AG09319 (cell line): ENCODE data around the gene PLXNB2.

ENCODE experiments used
- DNase-seq: peaks from one replicate; pipeline ENCODE4 v3.0.0-alpha.2; 2010; ENCODE audit warnings: low read depth; ENCODE audit errors: extremely low read depth
- TF ChIP-seq, protein P1 (sequence below): IDR thresholded peaks from 2 replicates; pipeline ENCODE4 v1.5.1; 2011; ENCODE audit warnings: low read depth, mild to moderate bottlenecking, inconsistent platforms, low read length, moderate library complexity

PLXNB2 gene

GRCh38 chr22:50244420-50245213, 62.8 kb downstream of the PLXNB2 start, which contains the start of gene TUBGCP6:
Gene TUBGCP6, minus strand, starts transcription at chr22:50245023. Its CDS starts 564 bp downstream, at chr22:50244459.
- DNase-seq, result peak; percentile 51

GRCh38 chr22:50243685-50244419, 63.6 kb downstream of the PLXNB2 start:
- no peak for DNase-seq
- TF ChIP-seq, protein P1, sequence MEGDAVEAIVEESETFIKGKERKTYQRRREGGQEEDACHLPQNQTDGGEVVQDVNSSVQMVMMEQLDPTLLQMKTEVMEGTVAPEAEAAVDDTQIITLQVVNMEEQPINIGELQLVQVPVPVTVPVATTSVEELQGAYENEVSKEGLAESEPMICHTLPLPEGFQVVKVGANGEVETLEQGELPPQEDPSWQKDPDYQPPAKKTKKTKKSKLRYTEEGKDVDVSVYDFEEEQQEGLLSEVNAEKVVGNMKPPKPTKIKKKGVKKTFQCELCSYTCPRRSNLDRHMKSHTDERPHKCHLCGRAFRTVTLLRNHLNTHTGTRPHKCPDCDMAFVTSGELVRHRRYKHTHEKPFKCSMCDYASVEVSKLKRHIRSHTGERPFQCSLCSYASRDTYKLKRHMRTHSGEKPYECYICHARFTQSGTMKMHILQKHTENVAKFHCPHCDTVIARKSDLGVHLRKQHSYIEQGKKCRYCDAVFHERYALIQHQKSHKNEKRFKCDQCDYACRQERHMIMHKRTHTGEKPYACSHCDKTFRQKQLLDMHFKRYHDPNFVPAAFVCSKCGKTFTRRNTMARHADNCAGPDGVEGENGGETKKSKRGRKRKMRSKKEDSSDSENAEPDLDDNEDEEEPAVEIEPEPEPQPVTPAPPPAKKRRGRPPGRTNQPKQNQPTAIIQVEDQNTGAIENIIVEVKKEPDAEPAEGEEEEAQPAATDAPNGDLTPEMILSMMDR, result no peak

More at GRCh38 chr22:50244420-50245213, 62.8 kb downstream of the PLXNB2 start, which contains the start of gene TUBGCP6:
- TF ChIP-seq, protein P1, result peak; percentile 7

DNA sequence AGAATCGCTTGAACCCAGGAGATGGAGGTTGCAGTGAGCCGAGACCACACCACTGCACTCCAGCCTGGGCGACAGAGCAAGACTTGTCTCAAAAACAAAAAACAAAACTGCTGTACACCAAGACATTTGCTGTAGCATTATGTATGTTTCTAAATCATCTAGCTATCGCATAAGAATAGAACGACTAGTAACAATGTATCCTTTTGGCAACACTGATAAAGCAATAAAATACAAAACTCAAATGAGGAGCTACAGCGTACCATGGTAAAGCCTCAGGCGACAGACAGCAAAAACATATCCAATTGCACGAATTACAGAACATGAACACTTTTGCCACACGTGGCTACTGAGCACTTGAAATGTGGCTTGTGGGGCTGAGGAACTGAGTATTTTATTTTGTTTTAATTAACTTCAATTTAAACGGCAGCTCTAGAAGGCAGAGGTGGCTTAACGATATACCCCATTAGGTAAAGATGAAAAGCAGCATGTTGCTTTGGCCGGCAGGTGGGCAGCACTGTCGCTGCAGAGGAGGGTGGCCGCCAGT, 65.0 kb downstream of the PLXNB2 start:
- TF ChIP-seq, protein P1, result no peak
- DNase-seq, result no peak

- DNase-seq, result no peak
- TF ChIP-seq, protein P1, result no peak
Observed at GRCh38 chr22:50238755-50239154, 68.7 kb downstream of the PLXNB2 start.

DNA sequence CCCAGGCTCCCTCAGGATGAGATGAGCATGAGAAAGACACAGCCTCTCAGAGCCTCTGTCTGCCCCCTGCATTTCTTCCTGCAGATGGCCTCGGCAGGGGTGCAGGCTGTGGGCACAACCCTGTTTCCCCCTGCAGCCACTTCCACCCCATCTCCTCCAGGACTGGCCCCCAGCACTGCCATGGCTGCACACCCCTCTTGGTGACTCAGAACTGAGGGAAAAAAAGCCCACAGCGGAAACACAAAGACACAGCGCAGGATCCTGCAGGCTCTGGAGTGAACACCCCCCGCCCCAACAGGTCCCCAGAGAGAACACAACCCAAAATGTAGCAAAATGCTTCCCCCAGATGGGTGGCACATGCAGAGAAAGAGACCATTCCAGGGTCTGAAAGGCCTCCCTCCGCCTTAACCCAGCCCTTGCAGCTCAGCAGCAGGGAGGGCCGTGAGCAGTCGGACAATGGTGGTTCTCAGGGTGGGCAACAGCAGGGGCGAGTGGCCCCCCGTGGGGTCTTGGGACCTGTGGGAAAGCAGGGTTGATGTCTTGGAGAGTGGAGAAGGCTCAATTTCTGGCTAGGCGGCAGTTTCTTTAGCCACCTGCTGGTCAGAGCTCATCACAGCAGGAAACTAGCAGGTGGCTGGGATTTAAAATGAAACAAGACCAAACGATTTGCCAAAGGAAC, 70.6 kb downstream of the PLXNB2 start:
- TF ChIP-seq, protein P1, result peak; percentile 31
- DNase-seq, result no peak

DNA sequence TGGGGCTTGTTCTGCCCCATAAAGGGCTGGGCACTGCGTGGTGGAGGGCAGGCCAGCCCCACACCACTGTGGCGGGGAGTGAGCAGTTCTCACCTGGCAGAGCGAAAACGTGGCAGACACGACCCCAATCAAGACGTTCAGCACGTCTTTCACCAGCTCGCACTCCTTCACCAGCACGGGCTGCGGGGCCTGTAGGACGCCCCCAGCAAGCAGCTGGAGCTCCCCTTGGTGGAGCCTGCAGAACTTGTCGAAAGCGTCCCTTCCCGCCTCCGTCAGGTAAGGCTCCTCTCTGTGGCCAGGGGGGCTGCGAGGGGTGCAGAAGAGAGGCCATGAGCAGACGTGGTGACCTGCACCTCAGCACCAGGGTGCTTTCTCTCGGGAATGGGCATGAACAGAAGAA, 74.2 kb downstream of the PLXNB2 start:
- TF ChIP-seq, protein P1, result no peak
- DNase-seq, result no peak
